Sciatic nerve (tissue), 2 donors: ENCODE results near the gene DIP2C. TPM values are rescaled to one million over a fixed set of nuclear protein-coding genes. Genes with fewer than 3 reads are reported as not detected.

Experiments
- ATAC-seq: fragments of 200-7000 bp; cut with Tn5 transposase; one replicate; pipeline ENCODE4 v1.9.1; 2020; ENCODE audit warnings: mild to moderate bottlenecking, moderate library complexity
- DNase-seq: peaks from one replicate; pipeline ENCODE4 v3.0.0-alpha.2; 2020; ENCODE audit warnings: low spot score
- intact Hi-C: fragments of 100-400 bp; cut with DNase I; formaldehyde crosslinking; loops from one replicate; pipeline ENCODE4 v1.14.2; 2022
- total RNA-seq: library from RNA; stranded (reverse); fragmentation: NEBNext Ultra II Directional; extraction: Animal tissue kit (Norgen Biotek cat#: 25700); gene quantifications from one replicate; pipeline ENCODE4 v1.2.1, GENCODE V29; 2021
- donor health status: DM: no; HTN: no; CAD: no.
- donor health status: DM: no; HTN: no; CAD: no.

The DIP2C gene
- total RNA-seq, 1 donor from 2014 or later = 38.7 TPM

GRCh38 chr10:392705-393037 lies 296.8 kb downstream of the DIP2C start:
- intact Hi-C loops = no loop called here
- no peak for DNase-seq
- no peak for ATAC-seq

GRCh38 chr10:391847-392704 lies 297.4 kb downstream of the DIP2C start:
- ATAC-seq = no peak
- intact Hi-C loops = no loop called here
- no peak for DNase-seq

GRCh38 chr10:391305-391704 lies 298.2 kb downstream of the DIP2C start:
- ATAC-seq (no peak), DNase-seq (no peak)
- intact Hi-C loops = no loop called here

GRCh38 chr10:390449-391100 lies 298.9 kb downstream of the DIP2C start:
- intact Hi-C loops = no loop called here
- ATAC-seq (no peak), DNase-seq (no peak)

GRCh38 chr10:389836-390448 lies 299.5 kb downstream of the DIP2C start:
- intact Hi-C loops = no loop called here
- DNase-seq = no peak
- ATAC-seq = no peak

GRCh38 chr10:389261-389790 lies 300.1 kb downstream of the DIP2C start:
- intact Hi-C loops = no loop called here
- DNase-seq (no peak), ATAC-seq (no peak)

- intact Hi-C loops = no loop called here
- no peak for ATAC-seq
- DNase-seq = no peak
Measured at GRCh38 chr10:388661-389045, 300.8 kb downstream of the DIP2C start.

GRCh38 chr10:387909-388660 lies 301.4 kb downstream of the DIP2C start:
- DNase-seq = no peak
- intact Hi-C loops = no loop called here
- ATAC-seq = peak; percentile 74

GRCh38 chr10:387593-387891 lies 301.9 kb downstream of the DIP2C start:
- DNase-seq (no peak), ATAC-seq (no peak)
- intact Hi-C loops = no loop called here

- DNase-seq = no peak
- intact Hi-C loops = no loop called here
- peak; percentile 59 for ATAC-seq
Measured at GRCh38 chr10:386771-387592, 302.5 kb downstream of the DIP2C start.

- DNase-seq (no peak), ATAC-seq (no peak)
- intact Hi-C loops = no loop called here
Measured at GRCh38 chr10:385571-386300, 303.7 kb downstream of the DIP2C start.

- intact Hi-C loops = no loop called here
- no peak for ATAC-seq
Measured at GRCh38 chr10:384538-385305, 304.7 kb downstream of the DIP2C start.

GRCh38 chr10:383519-383918 lies 305.9 kb downstream of the DIP2C start:
- ATAC-seq (no peak), DNase-seq (no peak)
- intact Hi-C loops = no loop called here

More at GRCh38 chr10:384538-385305, 304.7 kb downstream of the DIP2C start:
- DNase-seq = no peak

- ATAC-seq = no peak
- intact Hi-C loops = no loop called here
- no peak for DNase-seq
Measured at GRCh38 chr10:381805-382204, 307.7 kb downstream of the DIP2C start.

GRCh38 chr10:381346-381745 lies 308.1 kb downstream of the DIP2C start:
- intact Hi-C loops = no loop called here
- DNase-seq (no peak), ATAC-seq (no peak)

- intact Hi-C loops = no loop called here
- DNase-seq = no peak
- ATAC-seq = no peak
Measured at GRCh38 chr10:380313-380940, 309.0 kb downstream of the DIP2C start.
